ENCODE data around the gene TRAF3.
"Not testable (repeated sequence)": the region's sequence is repeated elsewhere in the genome, so short reads cannot be mapped to it uniquely, and the experiment has no call there.

TRAF3 gene

DNA sequence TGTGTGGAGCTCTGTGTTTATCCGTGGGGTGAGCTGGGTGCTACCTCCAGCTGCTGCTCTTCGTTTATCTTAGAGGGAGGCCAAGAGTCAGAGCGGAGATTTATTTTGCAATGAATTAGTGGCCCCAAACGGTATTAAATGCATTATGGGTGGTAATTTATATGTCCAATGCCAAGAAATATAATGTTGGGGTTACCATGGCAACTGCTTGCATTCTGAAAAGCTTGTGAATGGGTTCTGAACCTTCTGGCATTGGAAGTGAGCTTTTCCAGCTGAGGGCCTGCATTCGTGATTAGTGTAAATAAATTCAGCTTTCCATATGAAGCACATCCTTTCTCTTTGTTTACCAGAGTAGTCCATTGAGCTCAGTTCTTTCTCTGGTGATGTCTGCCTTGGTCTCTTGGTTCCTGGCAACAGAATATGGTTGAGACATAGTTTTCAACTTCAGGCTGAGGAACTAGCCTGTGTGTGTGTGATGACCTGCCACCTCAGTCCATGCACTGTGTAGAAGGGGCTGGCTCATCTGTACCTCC, 51.8 kb downstream of the TRAF3 start:
- DNase-seq (ENCODE audit: low read depth, low spot score) = no peak

DNA sequence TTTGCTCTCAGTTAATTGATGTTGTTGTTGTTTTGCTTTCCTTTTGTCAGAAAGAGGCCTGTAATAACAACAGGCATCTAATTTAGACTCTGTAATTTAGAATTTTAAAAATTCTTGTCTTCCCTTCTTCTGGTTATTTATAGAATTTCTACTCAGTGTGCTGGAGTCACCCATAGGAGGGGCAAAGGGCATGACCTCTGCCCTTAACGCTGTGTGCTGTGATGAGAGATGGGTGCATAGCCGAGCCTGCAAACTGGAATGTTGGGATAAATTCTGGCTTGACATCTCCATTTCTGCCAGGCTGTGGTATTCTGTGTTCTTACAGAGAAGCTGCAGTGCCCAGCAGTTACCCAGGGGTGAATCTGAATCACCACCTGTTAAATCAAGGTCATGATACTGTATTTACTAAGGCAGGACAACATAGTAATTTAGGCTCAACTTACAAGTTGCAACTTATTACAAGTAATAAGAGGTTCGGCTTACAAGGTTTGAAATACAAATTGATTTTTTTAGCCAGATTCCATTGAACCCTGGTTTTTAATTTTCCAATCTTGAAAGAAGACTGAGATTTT, 53.3 kb downstream of the TRAF3 start:
- DNase-seq (ENCODE audit: low read depth, low spot score) = no peak

DNA sequence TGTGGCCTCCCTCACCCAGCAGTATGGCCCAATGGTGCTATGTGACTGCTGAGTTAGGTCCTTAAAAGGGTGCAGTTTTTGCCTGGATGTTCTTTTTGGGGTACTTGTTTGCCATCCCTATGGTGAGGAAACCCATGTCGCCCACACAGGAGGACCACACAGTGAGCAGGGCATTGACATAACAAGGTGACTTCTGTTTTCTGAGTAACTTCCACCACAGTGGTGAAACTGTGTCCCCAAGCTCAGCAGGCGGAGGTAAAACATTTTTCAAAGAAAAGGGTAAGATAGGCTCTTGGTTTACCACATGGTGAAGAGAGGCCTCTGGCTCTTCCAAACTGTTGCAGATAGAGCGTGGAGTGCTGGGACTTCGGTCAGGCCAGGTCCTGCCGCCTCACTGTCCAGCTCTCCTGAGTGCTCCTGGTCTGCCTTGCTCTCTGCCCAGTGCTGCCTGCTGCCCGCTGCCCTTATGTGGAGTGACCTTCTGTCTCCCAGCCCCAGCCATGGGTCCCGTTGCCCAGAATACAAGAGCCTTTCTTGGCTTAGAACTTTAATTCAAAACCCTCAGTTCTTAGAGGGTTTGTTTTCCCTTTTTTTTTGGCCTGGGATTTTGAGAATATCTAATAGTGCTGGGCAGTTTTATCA, 54.0 kb downstream of the TRAF3 start:
- DNase-seq (ENCODE audit: low read depth, low spot score) = no peak

DNA sequence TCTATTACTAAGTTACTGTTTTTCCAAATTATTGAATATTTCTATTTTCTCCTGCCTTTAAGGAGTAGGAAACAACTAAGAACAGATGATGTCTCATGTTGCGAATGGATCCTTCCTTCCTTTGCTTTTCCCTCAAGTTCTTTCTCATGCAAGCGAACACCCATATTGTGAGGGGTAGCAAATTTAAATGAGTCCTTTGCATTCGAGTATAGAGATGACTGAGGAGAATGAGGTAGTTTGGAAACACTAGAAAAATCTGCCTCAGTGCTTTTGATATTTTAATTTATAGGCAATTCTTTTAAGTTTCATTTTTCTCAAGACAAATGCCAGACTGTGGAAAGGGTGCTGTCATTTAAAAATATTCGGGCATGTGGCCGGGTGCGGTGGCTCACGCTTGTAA, 56.1 kb downstream of the TRAF3 start:
- no peak for DNase-seq (ENCODE audit: low read depth, low spot score)

DNA sequence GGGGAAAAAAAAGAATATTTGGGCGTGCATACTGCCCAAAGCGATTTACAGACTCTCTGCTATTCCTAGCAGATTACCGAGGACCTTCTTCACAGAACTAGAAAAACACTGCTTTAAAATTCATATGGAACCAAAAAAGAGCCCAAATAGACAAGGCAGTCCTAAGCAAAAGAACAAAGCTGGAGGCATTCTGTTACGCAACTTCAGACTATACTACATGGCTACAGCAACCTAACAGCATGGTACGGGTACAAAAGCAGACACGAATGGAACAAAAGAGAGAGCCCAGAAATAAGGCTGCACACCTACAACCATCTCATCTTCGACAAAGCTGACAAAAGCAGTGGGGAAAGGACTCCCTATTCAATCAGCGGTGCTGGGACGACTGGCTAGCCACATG, 56.7 kb downstream of the TRAF3 start:
- DNase-seq (ENCODE audit: low read depth, low spot score) = no peak

DNA sequence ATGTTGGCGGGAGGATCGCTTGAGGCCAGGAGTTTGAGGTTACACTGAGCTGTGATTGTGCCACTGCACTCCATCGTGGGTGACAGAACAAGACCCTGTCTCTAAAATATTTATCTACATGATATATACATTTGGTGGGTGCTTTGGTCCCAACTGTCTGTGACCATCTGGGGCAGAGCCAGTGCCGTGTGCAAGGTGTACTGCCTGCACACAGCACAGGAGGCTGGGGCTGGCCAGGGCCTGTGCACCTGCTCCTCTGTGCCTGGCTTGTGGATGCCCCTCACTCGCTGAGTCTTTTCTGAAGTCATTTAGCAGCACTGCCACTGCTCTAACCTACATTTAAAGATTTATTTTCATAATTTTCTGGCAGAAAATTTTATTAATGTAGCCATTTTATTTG, 58.7 kb downstream of the TRAF3 start:
- no peak for DNase-seq (ENCODE audit: low read depth, low spot score)

DNA sequence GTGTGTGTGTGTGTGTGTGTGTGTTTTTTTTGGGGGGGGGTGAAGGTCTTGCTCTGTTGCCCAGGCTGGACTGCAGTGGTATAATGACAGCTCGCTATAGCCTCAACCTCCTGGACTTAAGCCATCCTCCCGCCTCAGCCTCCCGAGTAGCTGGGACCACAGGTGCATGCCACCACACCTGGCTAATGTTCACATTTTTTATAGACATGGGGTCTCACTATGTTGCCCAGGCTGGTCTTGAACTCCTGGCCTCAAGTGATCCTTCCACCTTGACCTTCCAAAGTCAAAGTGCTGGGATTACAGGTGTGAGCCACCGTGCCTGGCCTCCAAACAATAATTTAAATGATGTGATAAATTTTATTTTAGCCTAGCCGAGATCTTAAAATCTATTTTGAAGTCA, 59.9 kb downstream of the TRAF3 start:
- not testable (repeated sequence) for DNase-seq (ENCODE audit: low read depth, low spot score)

DNA sequence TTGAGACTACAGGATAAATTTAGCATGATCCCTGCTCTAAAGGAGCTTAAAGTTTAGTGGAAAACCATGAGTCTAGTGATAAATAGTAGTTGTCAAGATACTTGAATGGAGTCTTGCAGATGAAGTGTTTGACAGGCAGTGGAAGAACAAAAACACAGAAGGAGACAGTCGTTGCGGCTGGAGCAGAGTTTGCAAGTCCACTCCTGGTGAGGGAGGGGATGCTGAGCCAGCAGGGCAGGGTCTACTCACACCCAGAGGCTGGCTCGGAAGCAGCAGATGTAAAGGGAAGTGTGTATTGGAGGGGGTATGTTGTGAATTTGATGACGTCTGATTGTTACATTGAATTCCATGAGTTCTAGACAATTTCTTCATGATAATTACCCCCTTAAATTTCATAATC, 61.3 kb downstream of the TRAF3 start:
- DNase-seq (ENCODE audit: low read depth, low spot score) = no peak

DNA sequence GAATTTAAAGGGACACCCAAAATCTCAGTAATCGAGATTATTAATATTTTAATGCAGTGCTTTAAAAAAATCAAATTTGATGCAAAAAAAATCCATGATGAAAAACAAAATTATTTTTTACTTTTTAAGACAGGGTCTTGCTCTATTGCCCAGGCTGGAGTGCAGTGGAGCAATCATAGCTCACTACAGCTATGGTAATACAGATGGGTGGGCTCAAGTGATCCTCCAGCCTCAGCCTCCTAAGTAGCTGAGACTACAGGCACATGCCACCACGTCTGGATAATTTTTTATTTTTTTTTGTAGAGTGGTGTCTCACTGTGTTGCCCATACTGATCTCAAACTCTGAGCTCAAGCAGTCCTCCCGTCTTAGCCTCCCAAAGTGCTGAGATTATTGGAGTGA, 62.9 kb downstream of the TRAF3 start:
- DNase-seq (ENCODE audit: low read depth, low spot score) = no peak

DNA sequence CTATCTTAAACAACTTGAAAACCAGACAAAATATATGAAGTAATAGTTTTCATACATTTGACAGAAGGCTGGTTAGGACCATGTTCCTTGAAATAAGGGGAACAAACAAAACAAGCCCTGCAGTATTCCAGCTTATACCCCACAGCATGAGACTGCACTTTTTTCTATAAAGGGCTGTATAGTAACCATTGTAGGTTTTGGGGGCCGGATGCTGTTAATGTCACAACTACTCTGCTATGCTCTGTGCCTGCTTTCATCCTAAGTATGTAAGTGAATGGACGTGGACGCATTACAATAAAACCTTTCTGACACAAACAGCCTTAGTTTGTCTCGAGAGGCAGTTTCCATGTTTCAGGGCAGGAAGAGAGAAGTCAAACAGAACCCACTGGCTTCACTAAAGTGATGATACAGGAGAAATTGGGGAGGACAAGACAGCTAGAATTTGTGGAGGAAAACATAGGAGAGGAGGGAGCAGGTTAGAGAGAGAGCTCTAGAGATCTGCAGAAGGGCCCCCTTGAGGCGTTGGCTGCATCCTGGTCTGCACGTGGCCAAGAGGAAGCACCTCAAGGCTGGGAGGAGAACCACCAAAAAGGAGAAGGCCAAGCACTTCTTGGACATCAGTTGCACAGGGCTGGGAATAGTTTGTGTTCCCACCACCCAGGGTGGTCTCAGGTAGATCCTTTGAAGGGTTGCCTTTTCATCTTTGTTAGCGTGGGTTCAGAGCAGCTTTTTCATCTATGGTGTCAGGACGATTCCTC, 63.7 kb downstream of the TRAF3 start:
- DNase-seq (ENCODE audit: low read depth, low spot score) = no peak

DNA sequence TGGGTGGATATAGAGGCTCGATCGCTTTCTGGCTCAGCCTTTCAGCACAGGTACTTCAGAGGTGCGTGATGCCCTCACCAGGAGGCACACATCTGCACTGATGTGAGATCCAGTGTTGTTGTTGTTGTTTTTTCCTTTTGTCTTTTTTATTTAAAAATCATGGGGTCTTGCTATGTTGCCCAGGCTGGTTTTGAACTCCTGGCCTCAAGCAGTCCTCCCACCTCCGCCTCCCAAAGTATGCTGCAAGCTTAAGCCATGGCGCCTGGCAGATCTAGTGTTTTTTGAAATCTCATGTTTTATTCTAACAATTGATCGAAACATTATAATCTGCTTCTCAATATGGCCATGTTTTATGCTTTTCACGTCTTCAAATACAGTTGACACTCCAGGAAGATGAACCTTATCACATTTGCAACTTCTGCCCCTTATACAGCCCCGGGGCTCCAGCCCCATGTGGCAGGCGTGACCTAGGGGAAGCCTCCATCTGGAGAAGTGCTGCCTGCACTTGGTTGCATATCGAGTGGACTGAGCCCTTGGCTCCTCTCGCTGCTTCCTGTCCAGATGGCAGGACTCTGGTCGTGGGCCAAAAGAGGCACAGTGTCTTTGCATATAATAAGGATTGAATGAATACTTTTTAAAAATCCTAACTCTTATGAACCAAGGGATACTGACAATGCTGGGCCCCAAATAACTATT, 71.7 kb downstream of the TRAF3 start:
- DNase-seq (ENCODE audit: low read depth, low spot score) = no peak

DNA sequence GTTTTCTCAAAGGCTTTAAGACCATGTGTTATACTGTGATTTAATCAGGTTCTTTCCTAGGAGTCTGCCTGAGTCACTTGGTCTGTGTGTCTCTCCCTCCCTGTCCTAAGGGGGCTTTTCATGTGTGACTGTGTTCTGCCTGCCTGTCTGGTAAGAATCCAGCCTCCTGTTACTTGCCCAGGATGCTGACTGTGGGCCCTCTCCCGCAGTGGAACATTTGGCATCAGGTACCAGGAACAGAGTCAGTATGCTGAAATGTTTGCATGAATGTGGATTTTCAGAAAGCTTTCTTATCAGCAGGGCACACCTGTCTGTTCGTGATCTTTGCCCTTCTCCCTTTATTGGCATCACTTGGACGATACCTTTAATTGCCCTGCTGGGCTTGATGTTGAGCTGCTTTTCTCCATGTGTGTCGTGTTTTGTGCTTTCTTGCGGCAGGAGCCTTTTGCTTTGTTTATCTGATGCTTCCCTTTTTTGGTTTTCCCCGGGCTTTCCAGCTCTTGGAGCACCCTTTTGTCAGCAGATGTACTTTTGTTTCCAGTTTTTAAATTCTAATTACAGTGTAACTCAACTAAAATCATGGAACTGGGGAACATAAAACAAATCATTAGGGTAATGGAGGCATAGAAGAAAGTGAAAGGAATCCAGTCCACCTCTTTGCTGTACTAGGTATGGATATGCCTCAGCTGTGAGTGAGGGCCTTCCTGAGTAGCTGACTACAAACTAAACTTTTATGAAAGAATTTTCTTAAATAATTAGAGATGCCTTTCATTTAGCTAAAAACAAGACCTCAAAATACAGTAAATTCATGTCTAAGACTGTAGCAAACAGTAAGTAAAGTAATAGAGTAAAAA, 72.5 kb downstream of the TRAF3 start:
- no peak for DNase-seq (ENCODE audit: low read depth, low spot score)

DNA sequence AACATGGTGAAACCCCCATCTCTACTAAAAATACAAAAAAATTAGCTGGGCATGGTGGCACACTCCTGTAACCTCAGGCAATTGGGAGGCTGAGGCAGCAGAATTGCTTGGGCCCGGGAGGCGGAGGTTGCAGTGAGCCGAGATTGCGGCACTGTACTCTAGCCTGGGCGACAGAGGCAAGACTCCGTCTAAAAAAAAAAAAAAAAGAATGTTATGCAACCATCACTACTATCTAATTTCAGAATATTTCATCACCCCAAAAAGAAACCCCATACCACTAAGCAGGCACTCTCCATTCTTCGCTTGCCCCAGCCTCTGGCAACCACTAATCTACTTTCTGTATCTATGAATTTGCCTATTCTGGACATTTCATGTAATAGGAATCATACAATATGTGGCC, 76.4 kb downstream of the TRAF3 start:
- no peak for DNase-seq (ENCODE audit: low read depth, low spot score)

DNA sequence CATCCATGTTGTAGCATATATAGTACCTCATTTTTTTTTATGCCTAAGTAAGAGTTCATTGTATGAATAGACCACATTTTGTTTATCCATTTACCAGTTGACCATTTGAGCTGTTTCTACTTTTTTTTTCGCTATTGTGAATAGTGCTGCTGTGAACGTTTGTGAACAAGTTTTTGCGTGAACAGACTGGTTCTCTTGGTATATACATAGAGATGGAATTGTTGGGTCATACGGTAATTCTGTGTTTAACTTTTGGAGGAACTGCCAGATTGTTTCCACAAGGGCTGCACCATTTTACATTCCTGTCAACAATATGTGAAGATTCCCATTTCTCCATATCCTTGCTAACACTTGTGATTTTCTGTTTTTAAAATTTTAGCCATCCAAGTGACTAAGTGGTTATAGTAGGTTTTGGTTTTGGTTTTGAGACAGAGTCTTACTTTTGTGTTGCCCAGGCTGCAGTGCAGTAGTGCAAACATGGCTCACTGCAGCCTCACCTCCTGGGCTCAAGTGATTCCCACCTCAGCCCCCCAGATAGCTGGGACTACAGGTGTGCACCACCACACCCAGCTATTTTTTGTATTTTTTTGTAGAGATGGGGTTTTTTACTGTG, 76.9 kb downstream of the TRAF3 start:
- DNase-seq (ENCODE audit: low read depth, low spot score) = no peak

DNA sequence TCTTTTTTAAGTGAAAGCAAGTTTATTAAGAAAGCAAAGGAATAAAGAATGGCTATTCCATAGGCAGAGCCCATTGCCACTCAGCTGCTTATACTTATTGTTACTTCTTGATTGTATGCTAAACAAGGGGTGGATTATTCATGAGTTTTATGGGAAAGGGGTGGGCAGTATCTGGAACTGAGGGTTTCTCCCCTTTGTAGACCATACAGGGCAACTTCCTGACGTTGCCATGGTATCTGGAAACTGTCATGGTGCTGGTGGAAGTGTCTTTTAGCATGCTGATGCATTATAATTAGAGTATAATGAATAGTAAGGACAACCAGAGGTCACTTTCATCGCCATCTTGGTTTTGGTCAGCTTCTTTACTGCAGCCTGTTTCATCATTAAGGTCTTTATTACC, 78.9 kb downstream of the TRAF3 start:
- DNase-seq (ENCODE audit: low read depth, low spot score) = no peak

DNA sequence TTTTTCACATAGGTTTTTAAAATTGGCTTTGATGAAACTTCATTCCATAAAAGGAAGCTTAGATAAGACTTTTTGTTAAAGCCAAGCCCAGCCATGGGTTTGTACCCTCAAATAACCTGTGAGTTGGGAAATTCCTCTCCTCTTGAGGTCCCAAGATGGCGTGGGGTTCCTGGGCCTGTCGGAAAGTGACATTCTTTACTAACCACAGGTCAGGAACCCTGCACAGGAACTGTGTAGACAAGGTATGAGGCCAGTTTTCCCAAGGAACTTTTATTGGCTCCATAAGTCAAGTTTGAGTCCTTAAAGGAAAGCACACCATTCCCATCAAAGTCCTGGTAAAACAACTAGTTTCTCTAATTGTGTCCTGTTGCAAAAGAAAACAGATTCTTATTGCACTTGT, 80.2 kb downstream of the TRAF3 start:
- DNase-seq (ENCODE audit: low read depth, low spot score) = no peak

DNA sequence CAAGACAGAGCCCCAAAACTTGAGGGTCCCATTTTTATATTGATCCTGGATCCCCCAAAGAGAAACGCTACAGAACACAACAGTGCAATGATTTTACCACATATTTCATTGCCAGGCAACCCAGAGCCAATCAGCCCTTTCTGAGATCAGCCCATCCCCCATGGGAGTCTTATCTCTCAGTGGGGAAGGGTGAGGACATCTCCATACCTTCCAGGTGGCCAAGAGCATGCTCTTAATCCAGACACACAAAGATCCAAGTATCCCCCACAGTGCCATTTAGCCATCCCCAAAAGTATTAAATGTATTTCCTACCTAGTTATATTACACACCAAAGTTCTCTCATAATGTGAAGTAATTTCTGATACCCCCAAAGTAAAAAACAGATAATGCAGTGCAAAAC, 82.7 kb downstream of the TRAF3 start:
- no peak for DNase-seq (ENCODE audit: low read depth, low spot score)

DNA sequence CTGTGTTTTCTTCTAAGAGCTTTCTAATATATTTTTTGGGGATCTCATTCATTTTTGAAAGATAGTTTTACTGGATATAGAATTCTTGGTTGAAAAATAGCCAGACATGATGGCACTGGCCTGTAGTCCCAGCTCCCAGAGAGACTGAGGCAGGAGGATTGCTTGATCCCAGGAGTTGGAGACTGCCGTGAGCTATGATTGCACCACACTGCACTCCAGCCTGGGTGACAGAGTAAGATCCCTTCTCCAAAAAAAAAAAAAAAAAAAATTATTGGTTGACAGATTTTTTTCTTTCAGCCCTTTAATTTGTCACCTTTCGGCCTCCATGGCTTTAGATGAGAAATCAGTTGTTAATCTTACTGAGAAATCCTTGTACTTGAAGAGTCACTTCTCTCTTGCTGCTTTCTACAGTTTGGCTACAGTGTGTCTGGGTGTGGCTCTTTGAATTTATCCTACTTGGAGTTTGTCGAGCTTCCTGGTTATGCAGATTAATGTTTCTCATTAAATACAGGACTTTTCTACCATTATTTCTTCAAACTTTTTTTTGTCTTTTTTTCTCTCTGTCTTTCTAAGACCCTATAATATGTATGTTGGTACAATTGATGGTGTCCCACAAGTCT, 85.0 kb downstream of the TRAF3 start:
- no peak for DNase-seq (ENCODE audit: low read depth, low spot score)

DNA sequence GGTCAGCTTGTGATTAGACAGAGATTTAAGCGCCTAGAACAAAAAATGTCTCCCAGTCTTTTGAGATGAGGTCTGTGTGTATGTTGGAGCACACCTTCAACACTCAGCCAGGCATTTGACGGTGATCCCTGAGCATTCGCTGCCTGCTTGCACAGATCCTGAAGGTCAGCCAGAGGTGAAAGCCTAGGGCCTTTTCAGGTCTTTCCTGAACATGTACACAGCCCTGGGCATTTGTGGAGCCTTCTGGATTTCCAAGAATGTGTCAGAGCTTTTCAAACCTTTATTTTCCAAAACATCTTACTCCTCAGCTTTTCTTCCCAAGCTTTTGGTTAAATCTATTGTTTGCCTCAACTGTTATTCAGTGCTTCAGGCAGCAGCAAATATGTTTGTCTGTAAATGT, 86.1 kb downstream of the TRAF3 start:
- DNase-seq (ENCODE audit: low read depth, low spot score) = no peak

DNA sequence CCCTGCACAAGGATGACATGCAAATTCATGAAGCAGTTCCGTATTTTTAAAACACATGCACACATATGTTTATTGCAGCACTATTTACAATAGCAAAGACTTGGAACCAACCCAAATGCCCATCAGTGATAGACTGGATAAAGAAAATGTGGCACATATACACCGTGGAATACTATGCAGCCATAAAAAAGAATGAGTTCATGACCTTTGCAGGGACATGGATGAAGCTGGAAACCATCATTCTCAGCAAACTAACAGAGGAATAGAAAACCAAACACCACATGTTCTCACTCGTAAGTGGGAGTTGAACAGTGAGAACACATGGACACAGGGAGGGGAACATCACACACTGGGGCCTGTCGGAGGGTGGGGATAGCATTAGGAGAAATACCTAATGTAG, 88.7 kb downstream of the TRAF3 start:
- DNase-seq (ENCODE audit: low read depth, low spot score) = not testable (repeated sequence)

Measured in activated CD4-positive, CD25-positive, alpha-beta regulatory T cell treated with anti-CD3 and anti-CD28 coated beads, Interleukin-2, amount 50 U/mL, for 16 hours (primary cell).